ENCODE results near the gene FGGY.
"Not testable (repeated sequence)": the region's sequence is repeated elsewhere in the genome, so short reads cannot be mapped to it uniquely, and the experiment has no call there.

Gene FGGY

DNA sequence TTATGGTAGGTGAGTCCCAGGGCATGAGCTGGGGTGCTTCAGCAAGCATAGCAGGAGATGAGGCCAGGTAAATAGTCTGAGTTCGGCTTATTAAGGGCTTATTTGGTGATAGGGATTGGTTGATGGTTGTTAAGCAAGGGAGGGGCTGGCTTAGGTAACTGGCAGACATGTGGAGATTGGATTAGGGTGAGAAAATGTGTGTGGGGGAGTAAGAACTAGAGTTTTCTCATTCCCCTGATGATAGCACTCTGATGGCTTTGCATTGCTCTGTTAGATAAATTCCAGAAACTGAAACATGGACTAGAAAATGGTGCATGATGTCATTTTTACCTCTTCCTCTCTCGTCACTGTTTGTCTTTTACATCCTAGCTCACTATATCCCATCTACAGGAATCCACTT is 53.6 kb downstream of the FGGY start:
- TF ChIP-seq, protein P1, sequence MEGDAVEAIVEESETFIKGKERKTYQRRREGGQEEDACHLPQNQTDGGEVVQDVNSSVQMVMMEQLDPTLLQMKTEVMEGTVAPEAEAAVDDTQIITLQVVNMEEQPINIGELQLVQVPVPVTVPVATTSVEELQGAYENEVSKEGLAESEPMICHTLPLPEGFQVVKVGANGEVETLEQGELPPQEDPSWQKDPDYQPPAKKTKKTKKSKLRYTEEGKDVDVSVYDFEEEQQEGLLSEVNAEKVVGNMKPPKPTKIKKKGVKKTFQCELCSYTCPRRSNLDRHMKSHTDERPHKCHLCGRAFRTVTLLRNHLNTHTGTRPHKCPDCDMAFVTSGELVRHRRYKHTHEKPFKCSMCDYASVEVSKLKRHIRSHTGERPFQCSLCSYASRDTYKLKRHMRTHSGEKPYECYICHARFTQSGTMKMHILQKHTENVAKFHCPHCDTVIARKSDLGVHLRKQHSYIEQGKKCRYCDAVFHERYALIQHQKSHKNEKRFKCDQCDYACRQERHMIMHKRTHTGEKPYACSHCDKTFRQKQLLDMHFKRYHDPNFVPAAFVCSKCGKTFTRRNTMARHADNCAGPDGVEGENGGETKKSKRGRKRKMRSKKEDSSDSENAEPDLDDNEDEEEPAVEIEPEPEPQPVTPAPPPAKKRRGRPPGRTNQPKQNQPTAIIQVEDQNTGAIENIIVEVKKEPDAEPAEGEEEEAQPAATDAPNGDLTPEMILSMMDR (IDR thresholded peaks at IDR 0.05; ENCODE audit: poor library complexity, severe bottlenecking), result no peak
- Histone ChIP-seq H3K4me3 (ENCODE audit: severe bottlenecking) (no peak overlapping the region), H3K27ac (ENCODE audit: poor library complexity, severe bottlenecking) (no peak overlapping the region), H3K4me1 (ENCODE audit: insufficient read depth, poor library complexity, severe bottlenecking) (no peaks in the 10 kb centered on the region), H3K9me3 (ENCODE audit: severe bottlenecking) (no peaks in the 10 kb centered on the region), H3K27me3 (ENCODE audit: insufficient read depth, poor library complexity, severe bottlenecking) (no peaks in the 10 kb centered on the region), H3K36me3 (ENCODE audit: low read depth) (no peaks in the 10 kb centered on the region)
- ATAC-seq (ENCODE audit: low read depth) (no peak), DNase-seq (ENCODE audit: low spot score) (no peak)

DNA sequence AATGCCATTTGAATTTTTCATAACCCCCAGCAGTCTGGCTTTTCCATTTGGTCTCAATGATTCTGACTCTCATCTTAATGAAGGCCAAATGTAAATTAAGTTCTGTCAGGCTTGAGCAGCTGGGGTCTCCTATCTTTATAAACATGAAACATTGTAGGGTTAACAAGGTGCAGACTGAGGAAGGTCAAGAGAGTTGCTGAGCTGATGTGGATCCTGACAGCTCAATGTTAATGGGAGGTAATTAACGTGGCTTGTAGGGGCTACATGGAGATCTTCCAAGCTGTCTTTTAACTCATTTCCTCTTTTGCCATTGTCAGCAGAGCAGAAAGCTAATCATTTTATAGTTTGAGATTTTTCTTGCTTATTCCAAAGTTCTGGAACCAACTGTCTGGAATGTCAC is 55.2 kb downstream of the FGGY start:
- Histone ChIP-seq H3K36me3 (ENCODE audit: low read depth) (no peaks in the 10 kb centered on the region), H3K27me3 (ENCODE audit: insufficient read depth, poor library complexity, severe bottlenecking) (no peaks in the 10 kb centered on the region), H3K4me1 (ENCODE audit: insufficient read depth, poor library complexity, severe bottlenecking) (no peaks in the 10 kb centered on the region), H3K9me3 (ENCODE audit: severe bottlenecking) (no peaks in the 10 kb centered on the region), H3K27ac (ENCODE audit: poor library complexity, severe bottlenecking) (no peak overlapping the region), H3K4me3 (ENCODE audit: severe bottlenecking) (no peak overlapping the region)
- TF ChIP-seq, protein P1 (IDR thresholded peaks at IDR 0.05; ENCODE audit: poor library complexity, severe bottlenecking), result no peak
- no peak for DNase-seq (ENCODE audit: low spot score)
- ATAC-seq (ENCODE audit: low read depth), result no peak

DNA sequence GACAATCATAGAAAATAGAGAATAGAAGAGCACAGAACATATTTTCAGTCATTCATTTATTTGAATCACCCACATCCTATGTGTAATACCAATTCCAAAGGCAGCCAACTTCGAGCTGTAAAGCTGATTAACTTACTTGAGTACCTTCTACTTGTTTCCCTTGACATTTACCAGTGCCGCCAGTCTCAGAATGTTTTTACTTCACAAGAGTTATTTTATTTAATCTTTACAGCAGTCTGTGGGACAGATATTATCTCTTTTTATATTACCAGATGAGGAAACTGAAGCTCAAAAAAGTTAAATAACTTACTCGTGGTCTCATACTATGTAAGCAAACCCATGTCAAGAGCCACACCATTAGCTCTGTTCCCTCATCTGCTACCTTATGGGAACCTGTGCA is 56.6 kb downstream of the FGGY start:
- H3K27me3 ChIP-seq (ENCODE audit: insufficient read depth, poor library complexity, severe bottlenecking), result no peaks in the 10 kb centered on the region
- no peaks in the 10 kb centered on the region for H3K4me1 ChIP-seq (ENCODE audit: insufficient read depth, poor library complexity, severe bottlenecking)
- no peak overlapping the region for H3K4me3 ChIP-seq (ENCODE audit: severe bottlenecking)
- H3K9me3 ChIP-seq (ENCODE audit: severe bottlenecking), result no peaks in the 10 kb centered on the region
- ATAC-seq (ENCODE audit: low read depth) (no peak), DNase-seq (ENCODE audit: low spot score) (no peak)
- TF ChIP-seq, protein P1 (IDR thresholded peaks at IDR 0.05; ENCODE audit: poor library complexity, severe bottlenecking), result no peak
- no peak overlapping the region for H3K27ac ChIP-seq (ENCODE audit: poor library complexity, severe bottlenecking)
- no peaks in the 10 kb centered on the region for H3K36me3 ChIP-seq (ENCODE audit: low read depth)

DNA sequence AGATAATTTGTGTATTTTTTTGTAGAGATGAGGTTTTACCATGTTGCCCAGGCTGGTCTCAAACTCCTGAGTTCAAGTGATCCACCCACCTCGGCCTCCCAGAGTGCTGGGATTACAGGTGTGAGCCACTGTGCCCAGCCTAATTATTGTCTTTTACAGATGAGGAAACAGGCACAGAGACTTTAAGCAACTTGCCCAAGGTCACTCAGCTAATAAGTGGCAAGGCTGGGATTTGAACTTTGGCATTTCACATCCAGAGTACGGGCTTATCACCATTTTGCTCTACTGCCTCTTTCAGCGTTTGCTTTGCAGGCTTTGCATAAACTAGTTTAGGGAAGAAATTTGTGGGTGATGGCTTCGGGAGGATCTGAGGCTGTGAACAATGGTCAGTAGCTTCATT is 57.3 kb downstream of the FGGY start:
- not testable (repeated sequence) for H3K36me3 ChIP-seq (ENCODE audit: low read depth); H3K4me3 ChIP-seq (ENCODE audit: severe bottlenecking); H3K9me3 ChIP-seq (ENCODE audit: severe bottlenecking); H3K27ac ChIP-seq (ENCODE audit: poor library complexity, severe bottlenecking); ATAC-seq (ENCODE audit: low read depth); DNase-seq (ENCODE audit: low spot score); H3K27me3 ChIP-seq (ENCODE audit: insufficient read depth, poor library complexity, severe bottlenecking); H3K4me1 ChIP-seq (ENCODE audit: insufficient read depth, poor library complexity, severe bottlenecking)

DNA sequence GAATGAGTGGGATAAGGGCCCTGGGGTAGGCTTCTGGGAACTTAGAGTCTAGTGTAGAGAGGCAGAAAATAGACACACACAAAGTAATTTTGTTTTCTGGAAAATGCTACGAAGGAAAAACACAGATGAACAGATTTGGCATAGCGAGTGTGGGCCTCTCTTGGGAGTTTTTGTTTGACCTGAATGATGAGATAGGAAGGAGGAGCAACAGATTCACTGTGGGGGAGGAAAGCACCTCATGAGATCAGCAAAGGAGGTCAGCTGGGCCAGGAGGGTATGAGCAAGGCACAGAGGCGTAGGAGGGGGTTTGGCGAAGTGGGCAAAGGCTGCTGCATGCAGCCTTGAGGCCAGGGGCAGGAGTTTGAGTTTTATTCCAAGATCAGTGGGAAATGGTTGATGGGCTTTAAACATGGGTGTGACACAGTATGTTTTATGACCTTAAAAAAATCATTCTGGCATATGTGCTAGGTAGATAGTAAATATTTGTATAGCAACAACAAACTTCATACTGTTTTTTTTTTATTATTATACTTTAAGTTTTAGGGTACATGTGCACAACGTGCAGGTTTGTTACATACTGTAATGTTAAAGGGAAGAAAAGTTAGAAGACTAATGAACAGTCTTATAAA is 57.9 kb downstream of the FGGY start:
- Histone ChIP-seq H3K27me3 (ENCODE audit: insufficient read depth, poor library complexity, severe bottlenecking) (no peaks in the 10 kb centered on the region), H3K27ac (ENCODE audit: poor library complexity, severe bottlenecking) (no peak overlapping the region), H3K9me3 (ENCODE audit: severe bottlenecking) (no peaks in the 10 kb centered on the region), H3K4me3 (ENCODE audit: severe bottlenecking) (no peak overlapping the region), H3K4me1 (ENCODE audit: insufficient read depth, poor library complexity, severe bottlenecking) (peaks cover 1% of the 10 kb centered on the region), H3K36me3 (ENCODE audit: low read depth) (no peaks in the 10 kb centered on the region)
- TF ChIP-seq, protein P1 (IDR thresholded peaks at IDR 0.05; ENCODE audit: poor library complexity, severe bottlenecking), result no peak
- ATAC-seq (ENCODE audit: low read depth) (no peak), DNase-seq (ENCODE audit: low spot score) (no peak)
